ENCODE measurements around the gene RYR3.

- TF ChIP-seq, protein P1, sequence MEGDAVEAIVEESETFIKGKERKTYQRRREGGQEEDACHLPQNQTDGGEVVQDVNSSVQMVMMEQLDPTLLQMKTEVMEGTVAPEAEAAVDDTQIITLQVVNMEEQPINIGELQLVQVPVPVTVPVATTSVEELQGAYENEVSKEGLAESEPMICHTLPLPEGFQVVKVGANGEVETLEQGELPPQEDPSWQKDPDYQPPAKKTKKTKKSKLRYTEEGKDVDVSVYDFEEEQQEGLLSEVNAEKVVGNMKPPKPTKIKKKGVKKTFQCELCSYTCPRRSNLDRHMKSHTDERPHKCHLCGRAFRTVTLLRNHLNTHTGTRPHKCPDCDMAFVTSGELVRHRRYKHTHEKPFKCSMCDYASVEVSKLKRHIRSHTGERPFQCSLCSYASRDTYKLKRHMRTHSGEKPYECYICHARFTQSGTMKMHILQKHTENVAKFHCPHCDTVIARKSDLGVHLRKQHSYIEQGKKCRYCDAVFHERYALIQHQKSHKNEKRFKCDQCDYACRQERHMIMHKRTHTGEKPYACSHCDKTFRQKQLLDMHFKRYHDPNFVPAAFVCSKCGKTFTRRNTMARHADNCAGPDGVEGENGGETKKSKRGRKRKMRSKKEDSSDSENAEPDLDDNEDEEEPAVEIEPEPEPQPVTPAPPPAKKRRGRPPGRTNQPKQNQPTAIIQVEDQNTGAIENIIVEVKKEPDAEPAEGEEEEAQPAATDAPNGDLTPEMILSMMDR (IDR thresholded peaks at IDR 0.05; ENCODE audit: insufficient read depth, low read depth, low read length) = no peak
- TF ChIP-seq EZH2 (IDR thresholded peaks at IDR 0.05; ENCODE audit: insufficient read depth, low read length) = no peak
Measured at GRCh38 chr15:33419701-33420100, 108.9 kb downstream of the RYR3 start.

All from astrocyte (in vitro differentiated cells and primary cell).